ENCODE results near the gene TLE4.

DNA sequence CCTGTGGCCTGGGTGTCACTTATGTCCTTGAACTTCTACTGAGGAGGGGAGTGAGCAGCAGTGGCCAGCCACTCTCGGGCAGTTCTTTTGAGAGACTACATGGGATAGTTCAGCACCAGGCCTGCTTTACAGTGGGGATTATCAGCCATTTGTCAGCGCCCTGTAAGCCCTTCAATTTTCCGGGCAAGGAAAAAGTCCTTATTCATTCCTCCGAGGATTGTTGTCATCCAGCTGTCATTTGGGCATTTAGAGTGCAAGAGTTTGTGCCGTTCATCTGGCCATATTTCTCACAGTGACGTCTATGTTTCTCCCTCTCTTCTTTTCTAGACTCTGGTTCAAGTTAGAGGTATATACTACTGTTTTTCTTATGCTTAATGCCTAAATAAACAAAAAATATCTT is 172.8 kb downstream of the TLE4 start:
- TF ChIP-seq, protein P1, sequence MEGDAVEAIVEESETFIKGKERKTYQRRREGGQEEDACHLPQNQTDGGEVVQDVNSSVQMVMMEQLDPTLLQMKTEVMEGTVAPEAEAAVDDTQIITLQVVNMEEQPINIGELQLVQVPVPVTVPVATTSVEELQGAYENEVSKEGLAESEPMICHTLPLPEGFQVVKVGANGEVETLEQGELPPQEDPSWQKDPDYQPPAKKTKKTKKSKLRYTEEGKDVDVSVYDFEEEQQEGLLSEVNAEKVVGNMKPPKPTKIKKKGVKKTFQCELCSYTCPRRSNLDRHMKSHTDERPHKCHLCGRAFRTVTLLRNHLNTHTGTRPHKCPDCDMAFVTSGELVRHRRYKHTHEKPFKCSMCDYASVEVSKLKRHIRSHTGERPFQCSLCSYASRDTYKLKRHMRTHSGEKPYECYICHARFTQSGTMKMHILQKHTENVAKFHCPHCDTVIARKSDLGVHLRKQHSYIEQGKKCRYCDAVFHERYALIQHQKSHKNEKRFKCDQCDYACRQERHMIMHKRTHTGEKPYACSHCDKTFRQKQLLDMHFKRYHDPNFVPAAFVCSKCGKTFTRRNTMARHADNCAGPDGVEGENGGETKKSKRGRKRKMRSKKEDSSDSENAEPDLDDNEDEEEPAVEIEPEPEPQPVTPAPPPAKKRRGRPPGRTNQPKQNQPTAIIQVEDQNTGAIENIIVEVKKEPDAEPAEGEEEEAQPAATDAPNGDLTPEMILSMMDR (IDR thresholded peaks at IDR 0.05; ENCODE audit: insufficient read depth, low read length) = no peak
- TF ChIP-seq, protein P2, sequence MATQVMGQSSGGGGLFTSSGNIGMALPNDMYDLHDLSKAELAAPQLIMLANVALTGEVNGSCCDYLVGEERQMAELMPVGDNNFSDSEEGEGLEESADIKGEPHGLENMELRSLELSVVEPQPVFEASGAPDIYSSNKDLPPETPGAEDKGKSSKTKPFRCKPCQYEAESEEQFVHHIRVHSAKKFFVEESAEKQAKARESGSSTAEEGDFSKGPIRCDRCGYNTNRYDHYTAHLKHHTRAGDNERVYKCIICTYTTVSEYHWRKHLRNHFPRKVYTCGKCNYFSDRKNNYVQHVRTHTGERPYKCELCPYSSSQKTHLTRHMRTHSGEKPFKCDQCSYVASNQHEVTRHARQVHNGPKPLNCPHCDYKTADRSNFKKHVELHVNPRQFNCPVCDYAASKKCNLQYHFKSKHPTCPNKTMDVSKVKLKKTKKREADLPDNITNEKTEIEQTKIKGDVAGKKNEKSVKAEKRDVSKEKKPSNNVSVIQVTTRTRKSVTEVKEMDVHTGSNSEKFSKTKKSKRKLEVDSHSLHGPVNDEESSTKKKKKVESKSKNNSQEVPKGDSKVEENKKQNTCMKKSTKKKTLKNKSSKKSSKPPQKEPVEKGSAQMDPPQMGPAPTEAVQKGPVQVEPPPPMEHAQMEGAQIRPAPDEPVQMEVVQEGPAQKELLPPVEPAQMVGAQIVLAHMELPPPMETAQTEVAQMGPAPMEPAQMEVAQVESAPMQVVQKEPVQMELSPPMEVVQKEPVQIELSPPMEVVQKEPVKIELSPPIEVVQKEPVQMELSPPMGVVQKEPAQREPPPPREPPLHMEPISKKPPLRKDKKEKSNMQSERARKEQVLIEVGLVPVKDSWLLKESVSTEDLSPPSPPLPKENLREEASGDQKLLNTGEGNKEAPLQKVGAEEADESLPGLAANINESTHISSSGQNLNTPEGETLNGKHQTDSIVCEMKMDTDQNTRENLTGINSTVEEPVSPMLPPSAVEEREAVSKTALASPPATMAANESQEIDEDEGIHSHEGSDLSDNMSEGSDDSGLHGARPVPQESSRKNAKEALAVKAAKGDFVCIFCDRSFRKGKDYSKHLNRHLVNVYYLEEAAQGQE (IDR thresholded peaks at IDR 0.05; ENCODE audit: insufficient replicate concordance, low read depth) = no peak
- no peak for TF ChIP-seq GABPA (IDR thresholded peaks at IDR 0.05; ENCODE audit: low read depth)

All from HL-60 (cell line).